HG02642 (cell line): ENCODE data around the gene FADS3.

Experiments
- ATAC-seq: cut with Tn5 transposase; IDR thresholded peaks from one replicate; pipeline ENCODE4 v1.9.1; 2021; ENCODE audit warnings: mild to moderate bottlenecking; ENCODE audit not compliant: unreplicated experiment, poor library complexity

Gene FADS3

GRCh38 chr11:61840371-61840770, 51.0 kb downstream of the FADS3 start:
- ATAC-seq: no peak

- ATAC-seq: no peak
These were observed 51.6 kb downstream of the FADS3 start for GRCh38 chr11:61839742-61840141.

GRCh38 chr11:61838921-61839320, 52.4 kb downstream of the FADS3 start:
- ATAC-seq: no peak

GRCh38 chr11:61838501-61838900, 52.8 kb downstream of the FADS3 start:
- ATAC-seq: no peak

- ATAC-seq: no peak
These were observed 53.8 kb downstream of the FADS3 start for GRCh38 chr11:61837411-61838005.

- no peak for ATAC-seq
These were observed 55.2 kb downstream of the FADS3 start for GRCh38 chr11:61836193-61836592.

GRCh38 chr11:61834278-61835048, 56.9 kb downstream of the FADS3 start:
- peak; percentile 91 for ATAC-seq

GRCh38 chr11:61833926-61834277, 57.4 kb downstream of the FADS3 start:
- no peak for ATAC-seq

- ATAC-seq: no peak
These were observed 57.9 kb downstream of the FADS3 start for GRCh38 chr11:61833471-61833870.

- ATAC-seq: no peak
These were observed 58.6 kb downstream of the FADS3 start for GRCh38 chr11:61832754-61833153.

- no peak for ATAC-seq
These were observed 59.1 kb downstream of the FADS3 start for GRCh38 chr11:61832207-61832606.

- ATAC-seq: no peak
These were observed 60.9 kb downstream of the FADS3 start for GRCh38 chr11:61830237-61831105.

- ATAC-seq: no peak
These were observed 61.5 kb downstream of the FADS3 start for GRCh38 chr11:61829806-61830205.

- ATAC-seq: peak; percentile 31
These were observed 62.5 kb downstream of the FADS3 start for GRCh38 chr11:61828629-61829407.

- ATAC-seq: peak; percentile 5
These were observed 63.0 kb downstream of the FADS3 start for GRCh38 chr11:61828379-61828628.

- peak; percentile 73 for ATAC-seq
These were observed 63.6 kb downstream of the FADS3 start, which contains the start of gene FADS2 for GRCh38 chr11:61827571-61828378. FADS2 (plus strand) TSS chr11:61828300; CDS start chr11:61828391, 91 bp downstream.

GRCh38 chr11:61826930-61827570, 64.3 kb downstream of the FADS3 start:
- peak; percentile 4 for ATAC-seq
